H4 (cell line): ENCODE results near the gene CAPN8. TPM values are rescaled to one million over a fixed set of nuclear protein-coding genes. Genes with fewer than 3 reads are reported as not detected.

Experiments used
- DNase-seq: peaks from one replicate; pipeline ENCODE4 v3.0.0-alpha.2; 2015; ENCODE audit warnings: low spot score
- total RNA-seq: library from RNA; depleted of rRNA; stranded (reverse); fragments of >200 nt; shearing (Covaris generic); gene quantifications from 2 replicates; pipeline ENCODE4 v1.2.3, GENCODE V29; 2014

CAPN8 gene
- total RNA-seq, 1 experiment from 2014 or later = not detected

- no peak for DNase-seq
Measured at GRCh38 chr1:223617323-223618070, 48.0 kb downstream of the CAPN8 start.

- no peak for DNase-seq
Measured at GRCh38 chr1:223616586-223616985, 48.9 kb downstream of the CAPN8 start.

GRCh38 chr1:223611936-223612335, 53.6 kb downstream of the CAPN8 start:
- no peak for DNase-seq

GRCh38 chr1:223609977-223610376, 55.5 kb downstream of the CAPN8 start:
- no peak for DNase-seq

- no peak for DNase-seq
Measured at GRCh38 chr1:223609066-223609465, 56.4 kb downstream of the CAPN8 start.

- DNase-seq = no peak
Measured at GRCh38 chr1:223558512-223558911, 107.0 kb downstream of the CAPN8 start.

- DNase-seq = no peak
Measured at GRCh38 chr1:223557130-223557475, 108.4 kb downstream of the CAPN8 start.

GRCh38 chr1:223556414-223557129, 108.9 kb downstream of the CAPN8 start:
- peak; percentile 25 for DNase-seq

- DNase-seq = no peak
Measured at GRCh38 chr1:223553957-223554356, 111.5 kb downstream of the CAPN8 start.

GRCh38 chr1:223551610-223552009, 113.9 kb downstream of the CAPN8 start:
- DNase-seq = peak; percentile 29

- no peak for DNase-seq
Measured at GRCh38 chr1:223549740-223550139, 115.8 kb downstream of the CAPN8 start.

- no peak for DNase-seq
Measured at GRCh38 chr1:223547316-223548114, 118.0 kb downstream of the CAPN8 start.

GRCh38 chr1:223545343-223545742, 120.2 kb downstream of the CAPN8 start:
- DNase-seq = no peak

- no peak for DNase-seq
Measured at GRCh38 chr1:223543560-223543959, 121.9 kb downstream of the CAPN8 start.

- no peak for DNase-seq
Measured at GRCh38 chr1:223542831-223543230, 122.7 kb downstream of the CAPN8 start.

- no peak for DNase-seq
Measured at GRCh38 chr1:223540485-223541106, 124.9 kb downstream of the CAPN8 start.

- DNase-seq = no peak
Measured at GRCh38 chr1:223539750-223540149, 125.8 kb downstream of the CAPN8 start.

- no peak for DNase-seq
Measured at GRCh38 chr1:223538981-223539380, 126.5 kb downstream of the CAPN8 start.

GRCh38 chr1:223535319-223535718, 130.2 kb downstream of the CAPN8 start:
- DNase-seq = no peak

- DNase-seq = no peak
Measured at GRCh38 chr1:223534677-223535076, 130.8 kb downstream of the CAPN8 start.

GRCh38 chr1:223533708-223534107, 131.8 kb downstream of the CAPN8 start:
- DNase-seq = no peak

- peak; percentile 39 for DNase-seq
Measured at GRCh38 chr1:223531742-223532341, 133.7 kb downstream of the CAPN8 start.
